ACC112 (cell line): Measurements from ENCODE around the gene ATG4B.

ENCODE experiments used
- H2AFZ ChIP-seq: fragments of 200-600 bp; sonication (generic); one replicate; pipeline ENCODE4 v1.6.0; 2017; ENCODE audit warnings: antibody characterized with exemption, low read length; ENCODE audit not compliant: unreplicated experiment
- H3K27ac ChIP-seq: fragments of 200-600 bp; sonication (generic); 2 replicates; pipeline ENCODE4 v1.5.1; 2014; ENCODE audit warnings: low read depth, mild to moderate bottlenecking, antibody characterized with exemption, low read length, moderate library complexity
- H3K27me3 ChIP-seq: fragments of 200-600 bp; sonication (generic); 2 replicates; pipeline ENCODE4 v1.6.1; 2014; ENCODE audit warnings: mild to moderate bottlenecking, antibody characterized with exemption, low read length, moderate library complexity, mixed read lengths; ENCODE audit not compliant: insufficient read depth
- H3K36me3 ChIP-seq: fragments of 200-600 bp; sonication (generic); 2 replicates; pipeline ENCODE4 v1.6.1; 2016; ENCODE audit warnings: mild to moderate bottlenecking, antibody characterized with exemption, low read length, moderate library complexity, mixed read lengths; ENCODE audit not compliant: insufficient read depth
- H3K4me1 ChIP-seq: fragments of 200-600 bp; sonication (generic); one replicate; pipeline ENCODE4 v1.6.1; 2016; ENCODE audit warnings: low read length, mixed read lengths; ENCODE audit not compliant: insufficient read depth, unreplicated experiment, control insufficient read depth
- H3K4me3 ChIP-seq: fragments of 200-600 bp; sonication (generic); 2 replicates; pipeline ENCODE4 v1.5.1; 2014; ENCODE audit warnings: mild to moderate bottlenecking, low read depth, low read length
- H3K79me2 ChIP-seq: fragments of 200-600 bp; sonication (generic); one replicate; pipeline ENCODE4 v1.6.0; 2016; ENCODE audit warnings: low read length; ENCODE audit not compliant: control insufficient read depth, unreplicated experiment, insufficient read depth

Gene ATG4B

DNA sequence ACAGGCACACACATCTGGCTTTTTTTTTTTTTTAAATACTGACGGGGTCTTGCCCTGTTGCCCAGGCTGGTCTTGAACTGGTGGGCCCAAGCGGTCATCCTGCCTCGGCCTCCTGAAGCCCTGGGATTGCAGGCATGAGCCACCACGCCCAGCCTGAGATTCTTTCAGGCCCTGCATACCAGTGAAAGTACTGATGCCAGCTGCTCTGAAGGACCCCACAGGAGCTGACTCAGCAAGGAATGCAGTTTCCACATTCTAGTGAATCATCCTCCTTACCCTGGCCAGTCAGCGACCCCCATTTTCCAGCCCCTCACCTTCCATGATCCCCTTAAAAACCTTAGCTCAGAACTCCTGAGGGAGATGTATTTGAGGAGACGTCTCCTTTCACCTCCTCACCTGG lies 55.0 kb downstream of the ATG4B start:
- H3K27ac ChIP-seq = 0 out of 2 replicates have a peak overlapping the region, but pooled peaks have one; percentile 33
- H3K4me3 ChIP-seq = no peak overlapping the region
- no peak overlapping the region for H2AFZ ChIP-seq
- H3K27me3 ChIP-seq = no peaks in the 10 kb centered on the region
- peaks cover 21% of the 10 kb centered on the region for H3K4me1 ChIP-seq
- H3K79me2 ChIP-seq = peaks cover 22% of the 10 kb centered on the region
- H3K36me3 ChIP-seq = no peaks in the 10 kb centered on the region

DNA sequence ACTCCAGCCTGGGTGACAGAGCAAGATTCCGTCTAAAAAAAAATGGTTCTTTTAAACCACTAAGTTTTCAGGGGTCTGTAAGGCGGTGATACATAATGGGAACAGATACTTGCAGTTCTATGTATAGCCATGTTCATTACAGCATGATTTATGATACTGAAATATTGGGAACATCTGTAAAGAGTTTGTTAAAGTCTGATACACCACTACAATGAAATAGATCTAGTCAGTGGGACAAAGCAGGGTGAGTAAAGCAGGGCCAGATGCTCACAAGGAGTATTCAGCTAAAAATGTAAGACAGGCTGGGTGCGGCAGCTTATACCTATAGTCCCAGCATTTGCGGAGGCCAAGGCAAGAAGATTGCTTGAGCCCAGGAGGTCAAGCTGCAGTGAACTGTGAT lies 58.2 kb downstream of the ATG4B start:
- Histone ChIP-seq H3K27me3 (no peaks in the 10 kb centered on the region), H3K27ac (no peak overlapping the region), H3K36me3 (no peaks in the 10 kb centered on the region), H3K79me2 (no peaks in the 10 kb centered on the region), H3K4me1 (peaks cover 18% of the 10 kb centered on the region), H3K4me3 (no peak overlapping the region), H2AFZ (no peak overlapping the region)

DNA sequence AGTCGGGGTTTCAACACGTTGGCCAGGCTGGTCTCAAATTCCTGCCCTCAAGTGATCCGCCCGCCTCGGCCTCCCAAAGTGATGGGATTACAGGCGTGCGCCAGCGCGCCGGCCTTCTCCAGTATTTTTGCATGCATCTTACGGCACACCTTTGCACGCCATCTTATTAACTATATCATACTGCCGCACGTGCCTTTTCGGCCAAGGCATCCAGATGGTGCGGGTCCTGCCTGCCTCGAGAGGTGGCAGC lies 63.6 kb downstream of the ATG4B start:
- peak overlapping the region; percentile 38 for H2AFZ ChIP-seq
- peaks cover 10% of the 10 kb centered on the region for H3K36me3 ChIP-seq
- peak overlapping the region; percentile 85 for H3K27ac ChIP-seq
- no peaks in the 10 kb centered on the region for H3K27me3 ChIP-seq
- H3K79me2 ChIP-seq = peaks cover 15% of the 10 kb centered on the region
- peaks cover 8% of the 10 kb centered on the region for H3K4me1 ChIP-seq
- H3K4me3 ChIP-seq = peak overlapping the region; percentile 87

DNA sequence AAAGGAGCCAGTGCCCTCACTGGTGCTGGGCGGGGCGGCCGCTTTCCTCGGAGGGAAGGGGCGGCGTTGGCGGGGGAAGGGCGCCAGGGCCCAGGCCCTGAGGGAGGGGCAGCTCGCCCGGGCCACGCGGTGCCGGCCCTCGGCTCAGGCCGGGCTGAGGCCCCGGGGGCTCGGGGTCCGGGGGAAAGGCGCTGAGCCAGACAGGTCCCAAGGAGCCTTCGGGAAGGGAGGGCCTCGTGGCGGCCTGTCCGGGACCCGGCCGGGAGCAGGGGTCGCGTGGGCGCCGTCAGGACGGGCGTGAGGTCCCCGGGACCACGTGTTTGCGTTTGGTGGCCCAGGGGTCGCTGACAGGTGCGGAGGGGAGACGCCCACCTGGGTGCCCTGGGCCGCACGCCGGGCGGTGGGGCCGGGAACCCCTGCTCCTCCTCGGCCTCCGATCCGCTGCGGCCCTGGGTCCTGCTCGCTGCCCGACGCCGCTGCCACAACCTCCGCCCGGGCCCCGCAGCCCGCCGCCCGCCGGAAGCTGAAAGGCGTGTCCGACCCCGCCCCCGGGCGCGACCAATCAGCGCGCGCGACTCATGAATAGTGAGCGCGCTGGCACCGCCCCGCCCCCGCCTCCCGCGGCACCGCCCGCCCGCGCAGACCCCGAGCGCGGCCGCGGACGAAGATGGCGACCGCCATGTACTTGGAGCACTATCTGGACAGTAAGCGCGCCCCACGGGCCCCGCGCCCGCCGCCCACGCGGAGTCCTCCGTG lies 64.1 kb downstream of the ATG4B start, which contains the start of gene ING5:
TSS of gene ING5 (plus strand) at position 641 of the 756 bp plus-strand sequence. CDS start at position 668, 27 bp downstream.
- peaks cover 14% of the 10 kb centered on the region for H3K36me3 ChIP-seq
- no peaks in the 10 kb centered on the region for H3K27me3 ChIP-seq
- peak within 1 kb of the TSS; percentile 85 for H3K27ac ChIP-seq
- peak within 1 kb of the TSS; percentile 91 for H3K4me3 ChIP-seq
- peaks cover 15% of the 10 kb centered on the region for H3K79me2 ChIP-seq
- H2AFZ ChIP-seq = peak within 1 kb of the TSS; percentile 38
- H3K4me1 ChIP-seq = peaks cover 8% of the 10 kb centered on the region

DNA sequence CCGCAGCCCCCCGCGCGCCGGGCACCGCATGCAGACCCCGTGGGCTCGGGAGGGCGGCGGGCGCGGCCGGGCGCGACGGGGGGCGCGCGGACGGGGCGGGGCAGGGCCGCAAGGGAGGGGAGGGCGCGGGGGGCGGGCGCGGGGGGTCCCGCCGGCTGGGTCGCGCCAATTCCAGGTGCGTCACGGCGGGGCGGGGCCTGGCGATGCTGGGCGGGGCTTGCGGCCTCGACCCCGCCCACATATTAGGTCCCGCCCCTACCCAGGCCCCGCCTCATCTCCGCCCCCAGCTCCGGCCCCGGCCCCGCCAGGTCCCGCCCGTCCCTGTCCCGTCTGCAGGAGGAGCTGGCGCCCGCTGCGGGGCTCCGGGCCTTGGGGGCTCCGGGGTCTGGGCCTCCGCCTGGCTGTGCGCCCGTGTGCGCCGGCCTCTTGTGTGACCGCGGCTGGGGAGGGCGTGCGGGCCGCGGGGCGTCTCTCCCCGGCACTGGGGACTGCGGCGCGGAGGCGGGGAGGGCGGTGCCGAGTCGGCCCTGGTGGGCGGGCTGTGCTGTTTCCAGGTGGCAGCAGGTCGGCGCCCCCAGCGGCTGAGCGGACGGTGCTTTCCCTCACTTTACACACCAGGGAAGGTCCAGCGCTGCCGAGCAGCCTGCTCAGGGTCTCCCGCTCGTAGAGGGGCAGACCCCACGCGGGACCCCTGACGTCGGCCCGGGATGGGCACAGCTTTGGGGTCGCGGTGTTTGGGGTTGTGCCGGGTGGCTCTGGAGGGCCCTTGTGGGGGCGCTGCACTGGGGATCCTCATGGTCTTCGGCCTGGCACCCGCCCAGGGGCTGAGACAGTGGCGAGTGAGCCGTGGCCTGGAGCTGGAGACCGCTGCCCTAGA lies 64.9 kb downstream of the ATG4B start:
- Histone ChIP-seq H3K27ac (peak overlapping the region; percentile 85), H3K79me2 (peaks cover 15% of the 10 kb centered on the region), H2AFZ (peak overlapping the region; percentile 23), H3K36me3 (peaks cover 19% of the 10 kb centered on the region), H3K27me3 (no peaks in the 10 kb centered on the region), H3K4me3 (peak overlapping the region; percentile 91), H3K4me1 (peaks cover 8% of the 10 kb centered on the region)

DNA sequence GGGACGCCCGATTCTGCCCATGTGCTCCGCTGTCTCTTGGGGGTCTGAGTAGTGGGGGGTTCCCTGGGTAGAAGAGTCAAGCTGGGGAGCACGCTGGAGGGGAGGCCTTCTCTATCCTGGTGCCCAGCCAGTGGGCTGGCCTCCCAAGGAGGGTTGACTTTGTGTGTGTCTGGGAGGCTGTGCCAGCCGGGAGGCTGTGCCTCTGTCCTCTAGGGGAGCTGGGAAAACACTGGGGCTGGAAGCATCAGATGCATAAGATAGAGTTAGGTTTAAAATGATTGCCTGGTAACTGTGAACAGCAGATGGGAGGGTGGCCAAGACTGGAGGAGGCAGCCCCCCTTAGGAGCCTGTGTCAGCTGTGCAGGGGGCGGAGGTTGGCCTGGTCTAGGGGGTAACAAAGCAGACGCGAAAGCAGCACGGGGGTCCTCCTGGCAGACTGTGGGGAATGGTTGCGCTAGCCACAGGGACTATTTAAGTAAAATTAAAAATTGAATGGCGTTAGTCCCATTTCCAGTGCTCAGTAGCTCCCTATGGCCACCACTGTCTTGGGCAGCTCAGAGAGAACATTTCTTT lies 65.6 kb downstream of the ATG4B start:
- H3K36me3 ChIP-seq = peaks cover 24% of the 10 kb centered on the region
- H2AFZ ChIP-seq = peak overlapping the region; percentile 23
- H3K4me3 ChIP-seq = peak overlapping the region; percentile 91
- H3K27ac ChIP-seq = no peak overlapping the region
- no peaks in the 10 kb centered on the region for H3K27me3 ChIP-seq
- H3K79me2 ChIP-seq = peaks cover 15% of the 10 kb centered on the region
- H3K4me1 ChIP-seq = peaks cover 8% of the 10 kb centered on the region

DNA sequence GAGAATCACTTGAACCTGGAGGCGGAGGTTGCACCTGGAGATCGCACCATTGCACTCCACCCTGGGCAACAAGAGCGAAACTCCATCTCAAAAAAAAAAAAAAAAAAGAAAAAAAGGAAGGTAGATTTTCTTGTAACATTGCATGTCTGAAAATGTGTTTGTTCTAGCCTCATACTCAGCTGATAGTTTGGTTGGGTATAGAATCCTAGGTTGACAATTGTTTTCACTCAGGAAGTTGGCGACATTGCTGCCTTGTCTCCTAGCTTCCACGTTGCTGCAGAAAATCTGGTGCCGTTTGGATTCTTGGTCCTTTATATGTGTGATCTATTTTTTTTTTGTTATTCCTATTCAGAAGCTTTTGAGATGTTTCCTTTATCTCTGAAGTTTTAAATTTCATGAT lies 69.0 kb downstream of the ATG4B start:
- no peak overlapping the region for H3K4me3 ChIP-seq
- no peaks in the 10 kb centered on the region for H3K27me3 ChIP-seq
- H3K36me3 ChIP-seq = peaks cover 37% of the 10 kb centered on the region
- no peak overlapping the region for H3K27ac ChIP-seq
- H3K79me2 ChIP-seq = peaks cover 15% of the 10 kb centered on the region
- peaks cover 3% of the 10 kb centered on the region for H3K4me1 ChIP-seq
- no peak overlapping the region for H2AFZ ChIP-seq

DNA sequence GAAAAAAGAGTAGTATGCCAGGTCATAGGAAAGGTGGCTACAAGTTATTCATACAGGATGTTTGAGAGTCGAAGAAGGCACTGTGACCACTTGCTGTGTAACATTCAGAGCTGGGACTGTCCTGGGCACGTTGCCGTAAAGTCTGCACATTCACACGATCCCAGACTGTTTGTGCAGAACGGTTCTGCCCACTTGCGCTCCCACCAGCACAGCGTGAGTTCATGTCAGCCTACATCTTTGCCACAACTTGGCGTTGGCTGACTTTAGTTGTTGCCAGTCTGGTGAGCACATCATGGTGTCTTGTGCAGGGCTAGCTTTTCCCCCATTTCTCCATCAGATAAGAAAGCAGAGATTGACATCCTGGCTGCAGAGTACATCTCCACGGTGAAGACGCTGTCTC lies 71.4 kb downstream of the ATG4B start:
- no peak overlapping the region for H3K27ac ChIP-seq
- no peaks in the 10 kb centered on the region for H3K27me3 ChIP-seq
- H3K4me3 ChIP-seq = no peak overlapping the region
- peaks cover 52% of the 10 kb centered on the region for H3K36me3 ChIP-seq
- no peaks in the 10 kb centered on the region for H3K4me1 ChIP-seq
- no peak overlapping the region for H2AFZ ChIP-seq
- H3K79me2 ChIP-seq = peaks cover 7% of the 10 kb centered on the region

DNA sequence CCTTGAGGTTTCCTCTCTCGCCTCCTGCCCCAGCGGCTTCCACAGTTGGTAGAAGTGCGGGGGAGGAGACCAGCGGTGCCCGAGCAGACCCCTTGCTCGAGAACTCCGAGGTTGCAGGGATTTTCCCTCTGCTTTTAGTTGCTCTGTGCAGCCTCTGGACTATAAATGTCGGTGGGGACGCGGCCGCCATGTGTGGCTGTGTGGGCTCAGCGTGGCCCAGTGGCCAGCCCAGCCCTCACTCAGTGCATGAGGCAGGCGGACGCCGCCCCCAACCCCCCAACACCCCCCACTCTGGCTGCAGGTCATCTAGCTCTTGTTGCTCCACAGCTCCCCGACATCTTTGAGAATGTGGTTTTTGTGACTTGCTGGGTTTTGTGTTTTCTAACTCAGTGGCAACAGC lies 81.6 kb downstream of the ATG4B start:
- Histone ChIP-seq H3K36me3 (peaks cover 54% of the 10 kb centered on the region), H3K27ac (no peak overlapping the region)

DNA sequence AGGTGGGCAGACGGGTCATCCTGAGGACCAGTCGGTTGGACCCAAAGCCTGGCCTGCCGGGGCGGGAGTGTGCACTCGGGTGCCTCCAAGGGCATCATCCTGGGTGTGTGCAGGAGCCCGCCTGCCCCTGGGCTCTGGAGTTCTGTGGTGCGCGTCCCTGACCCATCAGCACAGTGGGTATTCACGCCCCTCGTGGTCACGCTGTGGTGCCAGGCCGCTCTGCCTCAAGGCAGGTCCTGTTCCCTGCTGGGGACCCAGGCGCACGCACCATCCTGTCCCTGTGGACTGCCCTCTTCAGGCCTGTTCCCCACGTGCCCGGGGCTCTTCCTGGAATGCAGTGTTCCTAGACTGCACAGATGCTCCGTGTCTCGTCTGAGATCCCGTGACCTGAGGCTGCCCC lies 82.6 kb downstream of the ATG4B start:
- H3K36me3 ChIP-seq = peaks cover 48% of the 10 kb centered on the region
- no peaks in the 10 kb centered on the region for H3K27me3 ChIP-seq
- H3K4me3 ChIP-seq = no peak overlapping the region
- no peaks in the 10 kb centered on the region for H3K4me1 ChIP-seq
- H3K79me2 ChIP-seq = no peaks in the 10 kb centered on the region
- H3K27ac ChIP-seq = no peak overlapping the region
- no peak overlapping the region for H2AFZ ChIP-seq

More for the DNA sequence above, 81.6 kb downstream of the ATG4B start:
- Histone ChIP-seq H3K4me1 (no peaks in the 10 kb centered on the region), H2AFZ (no peak overlapping the region), H3K27me3 (no peaks in the 10 kb centered on the region), H3K4me3 (no peak overlapping the region), H3K79me2 (no peaks in the 10 kb centered on the region)
